HG03457 (cell line): ENCODE data around the gene MNX1.

Experiments
- ATAC-seq: cut with Tn5 transposase; IDR thresholded peaks from one replicate; pipeline ENCODE4 v1.9.1; 2021; ENCODE audit warnings: moderate number of reproducible peaks; ENCODE audit not compliant: unreplicated experiment

MNX1 gene

GRCh38 chr7:157033483-157034473 is 23.3 kb upstream of the MNX1 start:
- ATAC-seq = no peak

- ATAC-seq = no peak
These were observed 22.4 kb upstream of the MNX1 start for GRCh38 chr7:157032644-157033482.

GRCh38 chr7:157032128-157032527 is 21.7 kb upstream of the MNX1 start:
- ATAC-seq = no peak

GRCh38 chr7:157028199-157028903 is 17.9 kb upstream of the MNX1 start:
- no peak for ATAC-seq

- ATAC-seq = no peak
These were observed 17.2 kb upstream of the MNX1 start for GRCh38 chr7:157027568-157028198.

GRCh38 chr7:157024716-157025115 is 14.3 kb upstream of the MNX1 start:
- ATAC-seq = no peak

- ATAC-seq = no peak
These were observed 13.1 kb upstream of the MNX1 start for GRCh38 chr7:157023589-157023905.

GRCh38 chr7:157022681-157023588 is 12.5 kb upstream of the MNX1 start:
- no peak for ATAC-seq

- ATAC-seq = no peak
These were observed 11.6 kb upstream of the MNX1 start for GRCh38 chr7:157021871-157022680.

- ATAC-seq = no peak
These were observed 10.8 kb upstream of the MNX1 start for GRCh38 chr7:157021071-157021870.

GRCh38 chr7:157020514-157021070 is 10.1 kb upstream of the MNX1 start:
- ATAC-seq = no peak

GRCh38 chr7:157019718-157020451 is 9.4 kb upstream of the MNX1 start:
- ATAC-seq = no peak

GRCh38 chr7:157018997-157019608 is 8.6 kb upstream of the MNX1 start:
- ATAC-seq = no peak

- no peak for ATAC-seq
These were observed 8.0 kb upstream of the MNX1 start for GRCh38 chr7:157018328-157018996.

GRCh38 chr7:157017603-157018327 is 7.3 kb upstream of the MNX1 start:
- no peak for ATAC-seq
